ENCODE measurements around the gene BACH2. TPM values are rescaled to one million over a fixed set of nuclear protein-coding genes. Genes with fewer than 3 reads are reported as not detected.

BACH2 gene
- total and polyA plus RNA-seq, 2 of the 8 experiments (the other 6 are each of a cell fraction or from before 2014, with no cell fraction given), result 1.9 to 5.9 TPM

GRCh38 chr6:90222724-90223198, 73.9 kb downstream of the BACH2 start:
- H3K18ac ChIP-seq (ENCODE audit: extremely low read depth, low read length), result no peak overlapping the region
- no peaks in the 10 kb centered on the region for H3K27me3 ChIP-seq (replicated peaks in 1 of 4; ENCODE audit: control insufficient read depth in 3 of 4, extremely low read depth in 1 of 4, insufficient read depth in 3 of 4, low read length in 3 of 4)
- no peak for FAIRE-seq
- peaks cover 9 to 19% (median 13%) of the 10 kb centered on the region in 4 experiments; a peak in 5 of 7 replicates for H3K4me1 ChIP-seq (replicated peaks in 1 of 4; ENCODE audit: control insufficient read depth in 3 of 4, insufficient read depth in 4 of 4, low read length in 3 of 4)
- no peaks in the 10 kb centered on the region for H3K9me3 ChIP-seq (ENCODE audit: insufficient read depth in 2 of 2, low read depth in 1 of 2, low read length in 1 of 2)
- no peak overlapping the region for H4K8ac ChIP-seq (ENCODE audit: extremely low read depth, insufficient read depth, low read length)
- H3K79me2 ChIP-seq (ENCODE audit: control insufficient read depth in 1 of 2, insufficient read depth in 2 of 2, low read length in 2 of 2), result no peaks in the 10 kb centered on the region
- ChIA-PET POLR2A (ENCODE audit: partially characterized antibody) (interaction anchor here (1.7 kb wide), 1 partner anchor 11 kb away, joined by 3 read pairs; no protein-coding TSS in a partner anchor), CTCF (ENCODE audit: partially characterized antibody) (interaction anchor here (0.6 to 2.6 kb wide), 8 partner anchors 10 to 253 kb away, joined by 3 to 14 read pairs (median 4); no protein-coding TSS in a partner anchor)
- no peak overlapping the region for H3K9ac ChIP-seq (replicated peaks in 1 of 4; ENCODE audit: extremely low read depth in 1 of 4, low read depth in 3 of 4, low read length in 3 of 4)
- no peak overlapping the region for H3K23ac ChIP-seq (ENCODE audit: insufficient read length)
- H3K36me3 ChIP-seq (ENCODE audit: control insufficient read depth in 2 of 4, insufficient read depth in 4 of 4, low read length in 3 of 4), result no peaks in the 10 kb centered on the region
- H4K5ac ChIP-seq (ENCODE audit: insufficient read length, low read depth, low read length), result no peak overlapping the region
- H2BK20ac ChIP-seq (ENCODE audit: low read length), result no peak overlapping the region
- no peak overlapping the region for H2BK5ac ChIP-seq (ENCODE audit: low read depth, low read length)
- H2BK15ac ChIP-seq (ENCODE audit: low read length), result no peak overlapping the region
- peak overlapping the region; percentile 6; the same call in 1 of the 2 replicates for H2BK12ac ChIP-seq (ENCODE audit: low read depth, low read length)
- no peak overlapping the region for H3K4me3 ChIP-seq (ENCODE audit: extremely low read depth in 1 of 4, insufficient read depth in 2 of 4, low read depth in 3 of 4, low read length in 4 of 4)
- H3K23me2 ChIP-seq (ENCODE audit: low read depth, low read length), result no peaks in the 10 kb centered on the region
- no peak overlapping the region for H2BK120ac ChIP-seq (replicated peaks; ENCODE audit: low read depth, low read length)
- H3K79me1 ChIP-seq (ENCODE audit: low read depth, low read length), result no peaks in the 10 kb centered on the region
- no peak for DNase-seq (ENCODE audit: low read depth in 1 of 2, low spot score in 2 of 2)
- no peak overlapping the region for H3K56ac ChIP-seq (replicated peaks; ENCODE audit: insufficient read length, low read depth, low read length)
- no peak overlapping the region for H3K27ac ChIP-seq (ENCODE audit: low read depth, low read length)
- no peak overlapping the region for H4K91ac ChIP-seq (replicated peaks; ENCODE audit: insufficient read length, low read length)
- H3K14ac ChIP-seq (ENCODE audit: insufficient read length), result no peak overlapping the region
- no peak overlapping the region for H2AK5ac ChIP-seq (ENCODE audit: low read depth, low read length)
- H3K4ac ChIP-seq (replicated peaks; ENCODE audit: insufficient read length, low read depth, low read length), result no peak overlapping the region
- H4K20me1 ChIP-seq (replicated peaks in 1 of 2; ENCODE audit: control insufficient read depth in 1 of 2, insufficient read depth in 2 of 2, low read length in 2 of 2), result no peaks in the 10 kb centered on the region
- H2AFZ ChIP-seq (ENCODE audit: low read length), result no peak overlapping the region
- WGBS, 2 experiments (ENCODE audit: extremely low coverage in 1 of 2, insufficient coverage in 1 of 2, insufficient read length in 1 of 2, insufficient replicate concordance in 2 of 2, low coverage in 1 of 2, low lambda C conversion rate in 2 of 2, missing lambda C conversion rate in 1 of 2), result 91% methylated on average over 10 of the region's 10 CpGs; no CpG with 5 or more reads in 1 of the 2 experiments
- H3K4me2 ChIP-seq (ENCODE audit: insufficient read depth in 1 of 2, low read depth in 2 of 2, low read length in 2 of 2), result no peak overlapping the region
- TF ChIP-seq SRF (IDR thresholded peaks at IDR 0.05; ENCODE audit: low read depth, low read length) (no peak), RNF2 (IDR thresholded peaks at IDR 0.05; ENCODE audit: borderline replicate concordance, low read depth, low read length, missing control alignments, poor library complexity, severe bottlenecking) (no peak), CEBPB (IDR thresholded peaks at IDR 0.05; ENCODE audit: low read depth, low read length) (no peak), SUZ12 (IDR thresholded peaks at IDR 0.05; ENCODE audit: low read length) (no peak), SIN3A (conservative IDR thresholded peaks at IDR 0.05 in 1 of 2, IDR thresholded peaks at IDR 0.05 in 1 of 2; ENCODE audit: low read depth in 1 of 2, low read length in 2 of 2) (no peak)
